Upper lobe of left lung (tissue), 4 donors: Measurements from ENCODE around the gene BRD1.

Source experiments
- POLR2A ChIP-seq, 4 donors: fragments of 450-650 bp; IDR thresholded peaks; one replicate each; pipeline ENCODE4 v1.5.1; 2016 to 2017; ENCODE audit warnings: antibody characterized with exemption in 4 of 4, mild to moderate bottlenecking in 2 of 4
- TF ChIP-seq, protein P1 (sequence below), 6 experiments: fragments of 450-650 bp in 4 of 6; fragments of 200-600 bp in 2 of 6; sonication (generic) in 2 of 6; IDR thresholded peaks; one replicate each; pipeline ENCODE4 v1.5.1; 2016 to 2019; ENCODE audit warnings: antibody characterized with exemption in 6 of 6

DNA sequence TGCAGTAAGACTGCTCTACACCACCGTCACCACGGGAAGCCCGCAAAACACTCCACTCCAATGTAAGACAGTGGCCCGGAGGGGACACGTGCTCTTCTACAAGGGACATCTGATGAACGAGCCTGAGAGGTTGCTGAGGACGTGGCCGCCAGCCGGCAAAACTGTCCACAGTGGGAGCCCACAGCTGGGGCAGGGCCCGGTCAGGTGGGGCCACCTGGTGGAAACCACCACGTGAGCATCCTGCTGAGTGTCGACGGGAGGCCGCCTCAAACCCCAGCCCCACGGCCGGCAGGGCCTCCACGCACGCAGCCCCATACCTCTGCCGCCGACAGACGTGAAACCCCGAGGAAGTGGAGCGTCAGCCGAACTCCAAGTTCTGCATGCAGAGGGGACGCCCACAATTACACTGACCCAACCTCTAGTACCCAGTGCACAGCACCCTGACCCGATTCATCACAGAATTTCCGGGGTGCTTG, 42.6 kb downstream of the BRD1 start:
- TF ChIP-seq, protein P1, sequence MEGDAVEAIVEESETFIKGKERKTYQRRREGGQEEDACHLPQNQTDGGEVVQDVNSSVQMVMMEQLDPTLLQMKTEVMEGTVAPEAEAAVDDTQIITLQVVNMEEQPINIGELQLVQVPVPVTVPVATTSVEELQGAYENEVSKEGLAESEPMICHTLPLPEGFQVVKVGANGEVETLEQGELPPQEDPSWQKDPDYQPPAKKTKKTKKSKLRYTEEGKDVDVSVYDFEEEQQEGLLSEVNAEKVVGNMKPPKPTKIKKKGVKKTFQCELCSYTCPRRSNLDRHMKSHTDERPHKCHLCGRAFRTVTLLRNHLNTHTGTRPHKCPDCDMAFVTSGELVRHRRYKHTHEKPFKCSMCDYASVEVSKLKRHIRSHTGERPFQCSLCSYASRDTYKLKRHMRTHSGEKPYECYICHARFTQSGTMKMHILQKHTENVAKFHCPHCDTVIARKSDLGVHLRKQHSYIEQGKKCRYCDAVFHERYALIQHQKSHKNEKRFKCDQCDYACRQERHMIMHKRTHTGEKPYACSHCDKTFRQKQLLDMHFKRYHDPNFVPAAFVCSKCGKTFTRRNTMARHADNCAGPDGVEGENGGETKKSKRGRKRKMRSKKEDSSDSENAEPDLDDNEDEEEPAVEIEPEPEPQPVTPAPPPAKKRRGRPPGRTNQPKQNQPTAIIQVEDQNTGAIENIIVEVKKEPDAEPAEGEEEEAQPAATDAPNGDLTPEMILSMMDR (IDR thresholded peaks at IDR 0.05) = no peak
- no peak for TF ChIP-seq POLR2A (IDR thresholded peaks at IDR 0.05)
